HCT116 (cell line): ENCODE data around the gene BRSK2.

ENCODE experiments used
- CTCF ChIP-seq, 3 experiments: fragments of 200-600 bp in 1 of 3; sonication (generic) in 1 of 3; IDR thresholded peaks in 2 of 3; conservative IDR thresholded peaks in 1 of 3; 2 replicates each; pipeline ENCODE4 v1.5.1; 2012 to 2017; ENCODE audit warnings: low read depth in 2 of 3, low read length in 2 of 3, antibody characterized with exemption in 1 of 3, borderline replicate concordance in 1 of 3, control low read depth in 1 of 3, mild to moderate bottlenecking in 1 of 3, mixed read lengths in 1 of 3, mixed run types in 1 of 3, moderate library complexity in 1 of 3; ENCODE audit not compliant: insufficient read depth in 1 of 3
- EGR1 ChIP-seq: IDR thresholded peaks from 2 replicates; pipeline ENCODE4 v1.6.1; 2012; ENCODE audit warnings: low read depth
- FOSL1 ChIP-seq: IDR thresholded peaks from 2 replicates; pipeline ENCODE4 v1.6.1; 2012; ENCODE audit warnings: low read depth
- POLR2A ChIP-seq: IDR thresholded peaks from 2 replicates; pipeline ENCODE4 v1.7.0; 2011; ENCODE audit warnings: borderline replicate concordance; ENCODE audit not compliant: insufficient read depth, insufficient read length; ENCODE audit errors: extremely low read depth
- REST ChIP-seq: IDR thresholded peaks from 2 replicates; pipeline ENCODE4 v1.6.1; 2012; ENCODE audit warnings: low read depth
- SP1 ChIP-seq: IDR thresholded peaks from 2 replicates; pipeline ENCODE4 v1.6.1; 2012; ENCODE audit warnings: low read depth
- ZBTB33 ChIP-seq: IDR thresholded peaks from 2 replicates; pipeline ENCODE4 v1.6.1; 2011; ENCODE audit warnings: mild to moderate bottlenecking, low read length, moderate library complexity; ENCODE audit not compliant: insufficient replicate concordance; ENCODE audit errors: extremely low read depth
- TF ChIP-seq, protein P1 (sequence below): IDR thresholded peaks from 2 replicates; pipeline ENCODE4 v1.6.1; 2012

- no peak for TF ChIP-seq REST
- TF ChIP-seq CTCF (IDR thresholded peaks at IDR 0.05 in 2 of 3, conservative IDR thresholded peaks at IDR 0.05 in 1 of 3; ENCODE audit: borderline replicate concordance in 1 of 3, insufficient read depth in 1 of 3, low read depth in 2 of 3, low read length in 2 of 3), result no peak
- no peak for TF ChIP-seq FOSL1
- TF ChIP-seq EGR1, result no peak
- no peak for TF ChIP-seq ZBTB33
- no peak for TF ChIP-seq SP1
- TF ChIP-seq POLR2A, result no peak
- TF ChIP-seq, protein P1, sequence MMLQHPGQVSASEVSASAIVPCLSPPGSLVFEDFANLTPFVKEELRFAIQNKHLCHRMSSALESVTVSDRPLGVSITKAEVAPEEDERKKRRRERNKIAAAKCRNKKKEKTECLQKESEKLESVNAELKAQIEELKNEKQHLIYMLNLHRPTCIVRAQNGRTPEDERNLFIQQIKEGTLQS, result no peak
Measured at GRCh38 chr11:1375161-1375954, 14.4 kb upstream of the BRSK2 start.
